Measurements from ENCODE around the gene GDF2.

The GDF2 gene

GRCh38 chr10:47349941-47350371 is 27.7 kb downstream of the GDF2 start:
- no peak for DNase-seq
- H3K36me3 ChIP-seq (ENCODE audit: control insufficient read depth in 1 of 2, insufficient read depth in 2 of 2, low read length in 2 of 2), result no peaks in the 10 kb centered on the region
- no peak overlapping the region for H3K4ac ChIP-seq (ENCODE audit: low read depth, low read length)
- H3K4me1 ChIP-seq (ENCODE audit: control insufficient read depth in 1 of 2, insufficient read depth in 2 of 2, low read length in 2 of 2), result no peaks in the 10 kb centered on the region
- no peak overlapping the region for H3K14ac ChIP-seq (ENCODE audit: low read length)
- no peak overlapping the region for H3K27ac ChIP-seq (ENCODE audit: low read depth, low read length)
- no peak overlapping the region for H2BK120ac ChIP-seq (ENCODE audit: insufficient read depth, low read length, poor library complexity)
- no peak overlapping the region for H4K12ac ChIP-seq (ENCODE audit: low read depth, low read length)
- no CpG with 5 or more reads among the region's 31 CpGs for WGBS (ENCODE audit: extremely low coverage, insufficient coverage, insufficient read length)
- no peaks in the 10 kb centered on the region for H3K79me2 ChIP-seq (ENCODE audit: control insufficient read depth, insufficient read depth, low read length, poor library complexity)
- H3K27me3 ChIP-seq (ENCODE audit: insufficient read depth, low read length), result no peaks in the 10 kb centered on the region
- no peak overlapping the region for H2AK5ac ChIP-seq (ENCODE audit: low read length)
- no peak overlapping the region for H3K4me3 ChIP-seq (ENCODE audit: low read depth, low read length)
- H3K18ac ChIP-seq (ENCODE audit: low read length), result no peak overlapping the region
- H4K8ac ChIP-seq (ENCODE audit: low read depth, low read length), result no peak overlapping the region
- H3K23ac ChIP-seq (ENCODE audit: low read length), result no peak overlapping the region
- no peaks in the 10 kb centered on the region for H3K9me3 ChIP-seq (ENCODE audit: insufficient read depth, low read depth, low read length)
- H3K9ac ChIP-seq (ENCODE audit: low read length), result no peak overlapping the region
- no peak overlapping the region for H2AFZ ChIP-seq (ENCODE audit: insufficient read depth, low read length, poor library complexity)
- no peaks in the 10 kb centered on the region for H3K79me1 ChIP-seq (ENCODE audit: low read length)
- H2BK12ac ChIP-seq (ENCODE audit: low read length), result no peak overlapping the region
- H2BK5ac ChIP-seq (ENCODE audit: low read depth, low read length, poor library complexity), result no peak overlapping the region
- no peak overlapping the region for H4K91ac ChIP-seq (ENCODE audit: low read depth, low read length)
- H3K4me2 ChIP-seq (ENCODE audit: low read length), result no peak overlapping the region

- no peaks in the 10 kb centered on the region for H3K27me3 ChIP-seq (ENCODE audit: insufficient read depth, low read length)
- no peak for DNase-seq
- no CpG with 5 or more reads among the region's 39 CpGs for WGBS (ENCODE audit: extremely low coverage, insufficient coverage, insufficient read length)
- no peak overlapping the region for H3K14ac ChIP-seq (ENCODE audit: low read length)
- H3K79me1 ChIP-seq (ENCODE audit: low read length), result no peaks in the 10 kb centered on the region
- H4K12ac ChIP-seq (ENCODE audit: low read depth, low read length), result no peak overlapping the region
- no peak overlapping the region for H2AK5ac ChIP-seq (ENCODE audit: low read length)
- H3K79me2 ChIP-seq (ENCODE audit: control insufficient read depth, insufficient read depth, low read length, poor library complexity), result no peaks in the 10 kb centered on the region
- no peak overlapping the region for H3K4me3 ChIP-seq (ENCODE audit: low read depth, low read length)
- H2BK5ac ChIP-seq (ENCODE audit: low read depth, low read length, poor library complexity), result no peak overlapping the region
- H4K91ac ChIP-seq (ENCODE audit: low read depth, low read length), result no peak overlapping the region
- H3K27ac ChIP-seq (ENCODE audit: low read depth, low read length), result no peak overlapping the region
- no peak overlapping the region for H2AFZ ChIP-seq (ENCODE audit: insufficient read depth, low read length, poor library complexity)
- no peak overlapping the region for H2BK12ac ChIP-seq (ENCODE audit: low read length)
- no peaks in the 10 kb centered on the region for H3K4me1 ChIP-seq (ENCODE audit: control insufficient read depth in 1 of 2, insufficient read depth in 2 of 2, low read length in 2 of 2)
- no peaks in the 10 kb centered on the region for H3K36me3 ChIP-seq (ENCODE audit: control insufficient read depth in 1 of 2, insufficient read depth in 2 of 2, low read length in 2 of 2)
- no peak overlapping the region for H3K9ac ChIP-seq (ENCODE audit: low read length)
- H3K4ac ChIP-seq (ENCODE audit: low read depth, low read length), result no peak overlapping the region
- H2BK120ac ChIP-seq (ENCODE audit: insufficient read depth, low read length, poor library complexity), result no peak overlapping the region
- H4K8ac ChIP-seq (ENCODE audit: low read depth, low read length), result no peak overlapping the region
- no peak overlapping the region for H3K4me2 ChIP-seq (ENCODE audit: low read length)
- H3K23ac ChIP-seq (ENCODE audit: low read length), result no peak overlapping the region
- no peak overlapping the region for H3K18ac ChIP-seq (ENCODE audit: low read length)
- H3K9me3 ChIP-seq (ENCODE audit: insufficient read depth, low read depth, low read length), result no peaks in the 10 kb centered on the region
These were observed 28.7 kb downstream of the GDF2 start for GRCh38 chr10:47350671-47351640.

- H2BK5ac ChIP-seq (ENCODE audit: low read depth, low read length, poor library complexity), result no peak overlapping the region
- H3K9me3 ChIP-seq (ENCODE audit: insufficient read depth, low read depth, low read length), result no peaks in the 10 kb centered on the region
- no peaks in the 10 kb centered on the region for H3K4me1 ChIP-seq (ENCODE audit: control insufficient read depth in 1 of 2, insufficient read depth in 2 of 2, low read length in 2 of 2)
- no peak overlapping the region for H4K8ac ChIP-seq (ENCODE audit: low read depth, low read length)
- no peak overlapping the region for H4K91ac ChIP-seq (ENCODE audit: low read depth, low read length)
- H3K9ac ChIP-seq (ENCODE audit: low read length), result no peak overlapping the region
- no peak overlapping the region for H2BK120ac ChIP-seq (ENCODE audit: insufficient read depth, low read length, poor library complexity)
- no peak overlapping the region for H2BK12ac ChIP-seq (ENCODE audit: low read length)
- H2AFZ ChIP-seq (ENCODE audit: insufficient read depth, low read length, poor library complexity), result no peak overlapping the region
- H3K14ac ChIP-seq (ENCODE audit: low read length), result no peak overlapping the region
- no peaks in the 10 kb centered on the region for H3K79me1 ChIP-seq (ENCODE audit: low read length)
- WGBS (ENCODE audit: extremely low coverage, insufficient coverage, insufficient read length), result no CpG with 5 or more reads among the region's 14 CpGs
- H3K23ac ChIP-seq (ENCODE audit: low read length), result no peak overlapping the region
- no peak overlapping the region for H3K4ac ChIP-seq (ENCODE audit: low read depth, low read length)
- no peaks in the 10 kb centered on the region for H3K79me2 ChIP-seq (ENCODE audit: control insufficient read depth, insufficient read depth, low read length, poor library complexity)
- H3K27ac ChIP-seq (ENCODE audit: low read depth, low read length), result no peak overlapping the region
- H2AK5ac ChIP-seq (ENCODE audit: low read length), result no peak overlapping the region
- H4K12ac ChIP-seq (ENCODE audit: low read depth, low read length), result no peak overlapping the region
- H3K27me3 ChIP-seq (ENCODE audit: insufficient read depth, low read length), result no peaks in the 10 kb centered on the region
- H3K4me3 ChIP-seq (ENCODE audit: low read depth, low read length), result no peak overlapping the region
- no peaks in the 10 kb centered on the region for H3K36me3 ChIP-seq (ENCODE audit: control insufficient read depth in 1 of 2, insufficient read depth in 2 of 2, low read length in 2 of 2)
- no peak overlapping the region for H3K18ac ChIP-seq (ENCODE audit: low read length)
- H3K4me2 ChIP-seq (ENCODE audit: low read length), result no peak overlapping the region
- DNase-seq, result peak in 1 of 2 donors; percentile 27
These were observed 29.9 kb downstream of the GDF2 start for GRCh38 chr10:47351899-47352815.

DNA sequence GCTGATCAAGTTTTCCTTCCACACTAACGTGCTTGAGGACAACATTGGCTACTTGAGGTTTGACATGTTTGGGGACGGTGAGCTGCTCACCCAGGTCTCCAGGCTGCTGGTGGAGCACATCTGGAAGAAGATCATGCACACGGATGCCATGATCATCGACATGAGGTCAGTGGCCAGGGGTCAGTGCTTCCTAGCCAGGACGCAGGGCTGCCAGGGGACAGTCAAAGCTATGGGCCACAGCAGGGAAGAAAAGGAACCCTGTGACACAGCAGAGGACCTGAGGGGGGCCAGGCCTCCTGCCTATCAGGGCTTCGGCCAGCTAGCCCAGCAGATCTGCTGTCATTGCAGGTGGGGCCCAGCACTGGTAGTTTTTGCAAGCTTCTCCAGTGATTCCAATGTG is 31.1 kb downstream of the GDF2 start:
- H3K4ac ChIP-seq (ENCODE audit: low read depth, low read length), result no peak overlapping the region
- no peak for DNase-seq
- H3K4me3 ChIP-seq (ENCODE audit: low read depth, low read length), result no peak overlapping the region
- H3K79me2 ChIP-seq (ENCODE audit: control insufficient read depth, insufficient read depth, low read length, poor library complexity), result no peaks in the 10 kb centered on the region
- no peak overlapping the region for H2AFZ ChIP-seq (ENCODE audit: insufficient read depth, low read length, poor library complexity)
- no peaks in the 10 kb centered on the region for H3K4me1 ChIP-seq (ENCODE audit: control insufficient read depth in 1 of 2, insufficient read depth in 2 of 2, low read length in 2 of 2)
- H3K4me2 ChIP-seq (ENCODE audit: low read length), result no peak overlapping the region
- no CpG with 5 or more reads among the region's 6 CpGs for WGBS (ENCODE audit: extremely low coverage, insufficient coverage, insufficient read length)
- no peaks in the 10 kb centered on the region for H3K79me1 ChIP-seq (ENCODE audit: low read length)
- H3K9ac ChIP-seq (ENCODE audit: low read length), result no peak overlapping the region
- no peak overlapping the region for H2BK120ac ChIP-seq (ENCODE audit: insufficient read depth, low read length, poor library complexity)
- no peak overlapping the region for H3K18ac ChIP-seq (ENCODE audit: low read length)
- no peak overlapping the region for H4K91ac ChIP-seq (ENCODE audit: low read depth, low read length)
- H2BK5ac ChIP-seq (ENCODE audit: low read depth, low read length, poor library complexity), result no peak overlapping the region
- no peaks in the 10 kb centered on the region for H3K9me3 ChIP-seq (ENCODE audit: insufficient read depth, low read depth, low read length)
- H4K8ac ChIP-seq (ENCODE audit: low read depth, low read length), result no peak overlapping the region
- H3K23ac ChIP-seq (ENCODE audit: low read length), result no peak overlapping the region
- no peak overlapping the region for H2AK5ac ChIP-seq (ENCODE audit: low read length)
- no peak overlapping the region for H3K27ac ChIP-seq (ENCODE audit: low read depth, low read length)
- H3K14ac ChIP-seq (ENCODE audit: low read length), result no peak overlapping the region
- no peak overlapping the region for H4K12ac ChIP-seq (ENCODE audit: low read depth, low read length)
- no peaks in the 10 kb centered on the region for H3K36me3 ChIP-seq (ENCODE audit: control insufficient read depth in 1 of 2, insufficient read depth in 2 of 2, low read length in 2 of 2)
- no peaks in the 10 kb centered on the region for H3K27me3 ChIP-seq (ENCODE audit: insufficient read depth, low read length)
- no peak overlapping the region for H2BK12ac ChIP-seq (ENCODE audit: low read length)
